GM21529 (cell line): Measurements from ENCODE around the gene LHPP.
"Not testable (repeated sequence)": the region's sequence is repeated elsewhere in the genome, so short reads cannot be mapped to it uniquely, and the experiment has no call there.

Source experiments
- ATAC-seq: cut with Tn5 transposase; IDR thresholded peaks from one replicate; pipeline ENCODE4 v1.9.1; 2021; ENCODE audit not compliant: unreplicated experiment

LHPP gene

GRCh38 chr10:124534826-124535601 lies 73.4 kb downstream of the LHPP start:
- no peak for ATAC-seq

GRCh38 chr10:124535731-124536495 lies 74.3 kb downstream of the LHPP start:
- ATAC-seq = no peak

- ATAC-seq = no peak
These were observed 75.0 kb downstream of the LHPP start for GRCh38 chr10:124536496-124537050.

GRCh38 chr10:124537166-124537725 lies 75.6 kb downstream of the LHPP start:
- no peak for ATAC-seq

GRCh38 chr10:124537891-124538290 lies 76.3 kb downstream of the LHPP start:
- ATAC-seq = no peak

GRCh38 chr10:124538706-124539105 lies 77.1 kb downstream of the LHPP start:
- no peak for ATAC-seq

- peak; percentile 63 for ATAC-seq
These were observed 78.5 kb downstream of the LHPP start for GRCh38 chr10:124539935-124540641.

- ATAC-seq = no peak
These were observed 79.7 kb downstream of the LHPP start for GRCh38 chr10:124541076-124541903.

GRCh38 chr10:124542336-124542735 lies 80.7 kb downstream of the LHPP start:
- ATAC-seq = no peak

GRCh38 chr10:124543146-124543545 lies 81.5 kb downstream of the LHPP start:
- ATAC-seq = no peak

GRCh38 chr10:124543971-124544370 lies 82.3 kb downstream of the LHPP start:
- no peak for ATAC-seq

GRCh38 chr10:124544711-124545110 lies 83.1 kb downstream of the LHPP start:
- ATAC-seq = no peak

- ATAC-seq = no peak
These were observed 83.9 kb downstream of the LHPP start for GRCh38 chr10:124545351-124546054.

- ATAC-seq = no peak
These were observed 84.4 kb downstream of the LHPP start for GRCh38 chr10:124546055-124546369.

GRCh38 chr10:124546957-124547646 lies 85.5 kb downstream of the LHPP start:
- no peak for ATAC-seq

GRCh38 chr10:124547647-124548168 lies 86.1 kb downstream of the LHPP start:
- ATAC-seq = no peak

- ATAC-seq = not testable (repeated sequence)
These were observed 87.5 kb downstream of the LHPP start for GRCh38 chr10:124549171-124549570.

GRCh38 chr10:124550293-124551034 lies 88.8 kb downstream of the LHPP start:
- ATAC-seq = peak; percentile 55
